ENCODE measurements around the gene FGFBP2.

Gene FGFBP2

GRCh38 chr4:15963001-15963451, at the start of gene FGFBP2:
FGFBP2 (minus strand) TSS chr4:15963175; CDS start chr4:15963129, 46 bp downstream.
- DNase-seq (ENCODE audit: low spot score) (peak; percentile 43), FAIRE-seq (no peak)

- no peak for DNase-seq (ENCODE audit: low spot score)
Observed at GRCh38 chr4:16011173-16011572, 48.2 kb upstream of the FGFBP2 start.

GRCh38 chr4:16009153-16009552, 46.2 kb upstream of the FGFBP2 start:
- DNase-seq (ENCODE audit: low spot score): no peak
- no peak for FAIRE-seq

More at GRCh38 chr4:16011173-16011572, 48.2 kb upstream of the FGFBP2 start:
- FAIRE-seq: no peak

GRCh38 chr4:16007471-16008095, 44.6 kb upstream of the FGFBP2 start:
- FAIRE-seq: no peak
- no peak for DNase-seq (ENCODE audit: low spot score)

- DNase-seq (ENCODE audit: low spot score): no peak
Observed at GRCh38 chr4:16006771-16007446, 43.9 kb upstream of the FGFBP2 start.

GRCh38 chr4:16005676-16006075, 42.7 kb upstream of the FGFBP2 start:
- no peak for DNase-seq (ENCODE audit: low spot score)
- no peak for FAIRE-seq

More at GRCh38 chr4:16006771-16007446, 43.9 kb upstream of the FGFBP2 start:
- no peak for FAIRE-seq

GRCh38 chr4:16001484-16001858, 38.5 kb upstream of the FGFBP2 start:
- DNase-seq (ENCODE audit: low spot score): peak; percentile 74
- FAIRE-seq: peak; percentile 75

- DNase-seq (ENCODE audit: low spot score): no peak
- FAIRE-seq: no peak
Observed at GRCh38 chr4:16000708-16001483, 37.9 kb upstream of the FGFBP2 start.

GRCh38 chr4:15996773-15997172, 33.8 kb upstream of the FGFBP2 start:
- FAIRE-seq (no peak), DNase-seq (ENCODE audit: low spot score) (no peak)

- DNase-seq (ENCODE audit: low spot score) (no peak), FAIRE-seq (no peak)
Observed at GRCh38 chr4:15995826-15996225, 32.9 kb upstream of the FGFBP2 start.

GRCh38 chr4:15992167-15992485, 29.2 kb upstream of the FGFBP2 start:
- FAIRE-seq (no peak), DNase-seq (ENCODE audit: low spot score) (no peak)

GRCh38 chr4:15990570-15991285, 27.8 kb upstream of the FGFBP2 start:
- FAIRE-seq (no peak), DNase-seq (ENCODE audit: low spot score) (no peak)

- no peak for FAIRE-seq
- DNase-seq (ENCODE audit: low spot score): no peak
Observed at GRCh38 chr4:15989424-15989823, 26.4 kb upstream of the FGFBP2 start.

- DNase-seq (ENCODE audit: low spot score): no peak
- FAIRE-seq: no peak
Observed at GRCh38 chr4:15988222-15988621, 25.2 kb upstream of the FGFBP2 start.

GRCh38 chr4:15986907-15987306, 23.9 kb upstream of the FGFBP2 start:
- FAIRE-seq (no peak), DNase-seq (ENCODE audit: low spot score) (no peak)

GRCh38 chr4:15983610-15984009, 20.6 kb upstream of the FGFBP2 start:
- DNase-seq (ENCODE audit: low spot score) (no peak), FAIRE-seq (no peak)

- DNase-seq (ENCODE audit: low spot score) (peak; percentile 24), FAIRE-seq (no peak)
Observed at GRCh38 chr4:15982842-15983524, 20.0 kb upstream of the FGFBP2 start.

GRCh38 chr4:15976456-15977447, 13.8 kb upstream of the FGFBP2 start:
- FAIRE-seq (no peak), DNase-seq (ENCODE audit: low spot score) (no peak)

GRCh38 chr4:15971068-15971801, 8.3 kb upstream of the FGFBP2 start:
- no peak for DNase-seq (ENCODE audit: low spot score)
- no peak for FAIRE-seq

All from urothelium cell line (cell line).